Measurements from ENCODE around the gene TMEM41A.
"Not testable (repeated sequence)": the region's sequence is repeated elsewhere in the genome, so short reads cannot be mapped to it uniquely, and the experiment has no call there.

The TMEM41A gene

DNA sequence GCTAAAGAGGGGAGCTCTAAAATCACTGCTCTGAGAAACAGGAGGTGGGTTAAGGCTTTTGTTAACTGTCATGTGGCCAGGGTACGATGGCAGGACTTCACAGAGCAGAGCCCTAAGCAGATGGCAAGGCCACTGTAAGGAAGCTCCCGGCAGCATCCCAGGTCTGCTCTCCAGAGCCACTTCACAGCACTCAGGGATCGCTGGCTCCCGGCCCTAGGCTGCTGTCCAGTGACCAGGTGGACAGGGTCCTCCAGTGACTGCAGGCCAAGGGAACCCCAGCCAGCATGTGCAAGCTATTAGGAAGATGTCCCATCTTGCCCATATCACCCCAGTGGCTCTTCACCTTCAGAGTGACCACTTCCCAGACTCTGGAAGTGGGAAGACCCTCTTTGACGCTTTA is 10.4 kb downstream of the TMEM41A start:
- no peak for DNase-seq (ENCODE audit: low spot score)

DNA sequence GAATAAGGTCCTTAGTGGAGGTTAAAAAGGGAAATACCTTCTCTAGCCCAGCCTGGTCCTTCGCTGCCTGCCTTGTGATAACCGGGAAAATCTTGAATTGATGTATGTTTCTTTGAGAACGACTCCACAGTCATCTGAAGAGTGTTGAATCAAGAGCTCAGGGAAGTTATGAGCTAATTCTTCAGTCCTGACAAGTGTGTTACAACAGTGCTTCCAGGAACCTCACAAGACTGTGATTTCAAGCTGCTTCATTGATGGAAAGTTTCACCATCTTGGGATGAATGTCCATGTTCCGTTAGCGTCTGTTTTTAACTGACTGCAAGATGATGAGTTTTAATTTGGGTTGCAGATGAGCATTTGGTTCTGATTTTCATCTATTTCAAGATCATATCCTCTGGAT is 12.4 kb downstream of the TMEM41A start:
- DNase-seq (ENCODE audit: low spot score) = no peak

DNA sequence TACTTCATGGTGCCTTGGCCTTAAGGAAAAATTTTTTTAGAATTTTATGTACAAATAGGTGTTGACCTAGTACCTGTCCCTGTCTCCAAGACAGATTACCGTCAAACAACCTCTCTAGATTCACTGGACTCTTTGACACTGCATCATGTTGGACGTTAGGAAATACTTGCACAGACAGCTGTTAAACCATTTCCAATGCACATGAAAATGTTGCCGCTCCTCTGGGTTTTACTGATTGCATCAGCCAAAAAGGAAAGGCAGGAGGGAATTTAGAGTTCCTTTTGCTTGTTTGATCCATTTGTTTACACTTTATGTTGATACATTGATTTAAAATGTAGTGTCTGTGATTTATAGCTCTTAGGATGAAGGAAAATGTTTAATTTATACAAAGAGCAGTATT is 14.5 kb downstream of the TMEM41A start:
- no peak for DNase-seq (ENCODE audit: low spot score)

DNA sequence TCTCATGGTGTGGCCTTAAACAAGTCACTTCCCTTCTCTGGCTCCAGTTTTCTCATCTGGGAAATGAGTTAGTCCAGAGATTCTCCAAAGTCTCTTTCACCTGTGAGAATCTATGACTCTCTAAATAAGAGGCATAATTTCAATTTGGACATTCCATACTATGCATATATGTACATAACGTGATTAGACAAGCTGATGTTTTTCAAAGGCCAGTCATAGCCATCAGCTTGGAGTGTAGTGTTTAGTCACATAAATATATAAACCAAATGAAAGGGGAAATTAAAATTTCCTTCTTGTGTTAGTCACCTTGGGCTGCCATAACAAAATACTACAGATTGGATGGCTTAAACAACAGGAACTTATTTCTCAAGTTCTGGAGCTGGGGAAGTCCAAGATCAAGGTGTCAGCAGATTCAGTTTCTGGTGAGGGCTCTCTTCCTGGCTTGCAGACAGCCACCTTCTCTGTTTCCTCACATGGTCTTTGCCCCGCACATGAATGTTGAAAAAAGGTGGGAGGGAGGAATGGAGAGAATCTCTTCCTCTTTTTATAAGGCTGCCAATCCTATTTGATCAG is 19.4 kb downstream of the TMEM41A start:
- DNase-seq (ENCODE audit: low spot score) = no peak

DNA sequence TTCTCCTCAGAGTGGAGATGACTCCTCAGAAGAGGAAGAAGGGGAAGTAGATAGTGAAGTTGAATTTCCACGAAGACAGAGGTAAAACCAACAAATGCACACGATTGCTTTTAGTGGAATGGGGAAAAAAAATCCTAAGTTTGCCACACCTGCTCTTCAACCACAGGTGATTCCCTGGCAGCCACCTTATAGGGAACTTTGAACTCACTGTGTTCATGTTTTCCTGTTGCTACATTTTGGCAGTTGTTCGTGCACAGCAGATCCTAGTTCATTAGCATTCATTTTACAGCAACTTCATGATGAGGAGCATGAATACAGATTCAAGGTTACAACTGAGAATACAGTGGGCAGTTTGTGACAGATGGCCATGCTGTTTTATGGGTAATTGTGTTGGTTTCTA is 21.5 kb downstream of the TMEM41A start:
- no peak for DNase-seq (ENCODE audit: low spot score)

DNA sequence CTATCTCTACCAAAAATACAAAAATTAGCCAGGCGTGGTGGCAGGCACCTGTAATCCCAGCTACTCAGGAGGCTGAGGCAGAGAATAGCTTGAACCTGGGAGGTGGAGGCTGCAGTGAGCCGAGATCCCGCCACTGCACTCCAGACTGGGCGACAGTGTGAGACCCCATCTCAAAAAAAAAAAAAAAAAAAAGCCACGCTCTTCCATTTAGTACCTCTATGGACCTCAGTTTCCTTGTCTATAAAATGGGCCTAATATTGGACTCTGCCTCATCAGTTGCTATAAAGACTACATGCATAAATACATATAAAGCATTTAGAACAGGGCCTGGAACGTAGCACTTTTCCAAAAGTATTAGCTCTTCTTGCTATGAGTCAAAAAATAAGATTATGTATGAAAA is 23.9 kb downstream of the TMEM41A start:
- not testable (repeated sequence) for DNase-seq (ENCODE audit: low spot score)

DNA sequence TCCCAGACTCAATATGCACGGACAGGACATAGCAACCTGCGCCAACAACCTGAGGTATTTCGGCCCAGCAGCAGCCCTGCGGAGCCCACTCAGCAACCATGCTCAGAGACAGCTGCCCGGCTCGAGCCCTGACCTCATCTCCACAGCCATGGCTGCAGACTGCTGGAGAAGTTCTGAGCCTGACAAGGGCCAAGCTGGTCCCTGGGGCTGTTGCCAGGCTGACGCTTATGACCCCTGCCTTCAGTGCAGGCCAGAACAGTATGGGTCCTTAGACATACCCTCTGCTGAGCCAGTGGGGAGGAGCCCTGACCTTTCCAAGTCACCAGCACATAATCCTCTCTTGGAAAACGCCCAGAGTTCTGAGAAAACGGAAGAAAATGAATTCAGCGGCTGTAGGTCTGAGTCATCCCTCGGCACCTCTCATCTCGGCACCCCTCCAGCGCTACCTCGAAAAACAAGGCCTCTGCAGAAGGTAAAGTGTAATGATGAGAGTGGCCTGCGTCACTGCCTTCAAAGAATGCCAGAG is 25.5 kb downstream of the TMEM41A start:
- no peak for DNase-seq (ENCODE audit: low spot score)

DNA sequence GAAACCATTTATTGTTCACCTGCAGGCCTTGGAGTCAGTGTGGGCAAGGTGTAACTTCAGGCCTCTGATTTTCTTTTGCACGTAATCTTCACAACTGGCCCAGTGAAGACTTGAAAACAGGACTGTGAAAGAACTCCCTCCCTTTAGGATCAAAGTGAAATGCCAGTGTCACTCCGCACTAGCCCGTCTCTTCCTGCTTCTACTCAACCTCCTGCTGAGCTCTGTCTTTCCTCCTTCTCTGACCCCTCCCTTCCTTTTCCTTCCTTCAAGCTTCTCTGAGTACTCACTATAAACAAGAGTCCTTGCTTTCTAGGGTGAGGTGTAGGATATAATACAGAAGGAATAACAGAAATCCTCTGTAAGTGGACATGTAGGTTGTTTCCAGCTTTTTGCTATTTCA is 28.5 kb downstream of the TMEM41A start:
- DNase-seq (ENCODE audit: low spot score) = no peak

DNA sequence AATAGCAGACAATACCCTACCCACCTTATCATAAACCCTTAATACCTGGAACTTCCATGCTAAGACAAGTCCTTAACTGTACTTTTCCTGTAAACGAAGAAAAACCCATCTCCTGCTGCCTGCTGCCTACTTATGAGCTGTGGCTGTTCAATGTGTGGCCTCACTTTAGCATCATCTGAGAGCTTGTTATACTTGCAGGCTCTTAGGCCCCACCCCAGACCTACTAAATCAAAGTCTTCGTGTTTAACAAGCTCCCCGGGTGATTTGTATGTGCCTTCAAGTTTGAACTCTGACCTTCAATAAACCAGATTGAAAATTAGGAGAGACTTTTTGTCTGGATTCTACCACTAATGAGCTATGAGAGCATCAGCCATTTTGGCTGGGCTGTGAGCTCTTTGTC is 29.3 kb downstream of the TMEM41A start:
- no peak for DNase-seq (ENCODE audit: low spot score)

DNA sequence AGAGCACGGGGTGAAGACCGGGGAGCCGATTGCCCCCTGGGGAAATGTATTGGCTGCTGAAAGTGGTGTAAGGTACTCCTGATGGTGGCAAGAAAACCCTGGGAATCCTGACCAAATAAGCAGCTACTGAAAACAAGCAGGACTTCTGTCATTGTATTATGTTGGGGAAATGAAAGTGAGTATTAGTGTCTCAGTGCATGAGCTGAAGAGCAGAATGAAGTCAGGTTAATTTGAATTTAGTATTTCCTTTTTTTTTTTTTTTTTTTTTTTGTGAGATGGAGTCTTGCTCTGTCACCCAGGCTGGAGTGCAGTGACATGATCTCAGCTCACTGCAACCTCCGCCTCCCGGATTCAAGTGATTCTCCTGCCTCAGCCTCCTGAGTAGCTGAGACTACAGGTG is 32.7 kb downstream of the TMEM41A start:
- not testable (repeated sequence) for DNase-seq (ENCODE audit: low spot score)

DNA sequence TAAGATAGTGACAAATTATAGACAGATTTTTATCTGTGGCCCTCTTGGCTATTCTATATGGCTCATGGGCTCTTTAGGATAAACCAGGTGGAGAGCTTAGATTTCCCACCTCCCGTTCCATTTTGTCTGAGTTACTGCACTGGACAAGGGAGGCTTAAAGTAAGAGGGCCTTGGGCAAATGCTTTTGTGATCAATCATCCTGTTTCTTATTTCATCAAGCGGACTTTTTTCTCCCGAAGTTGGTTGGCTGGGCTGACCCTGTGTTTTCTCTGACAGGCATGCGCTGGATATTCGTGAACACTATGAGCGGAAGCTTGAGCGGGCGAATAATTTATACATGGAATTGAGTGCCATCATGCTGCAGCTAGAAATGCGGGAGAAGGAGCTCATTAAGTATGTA is 33.4 kb downstream of the TMEM41A start:
- no peak for DNase-seq (ENCODE audit: low spot score)

DNA sequence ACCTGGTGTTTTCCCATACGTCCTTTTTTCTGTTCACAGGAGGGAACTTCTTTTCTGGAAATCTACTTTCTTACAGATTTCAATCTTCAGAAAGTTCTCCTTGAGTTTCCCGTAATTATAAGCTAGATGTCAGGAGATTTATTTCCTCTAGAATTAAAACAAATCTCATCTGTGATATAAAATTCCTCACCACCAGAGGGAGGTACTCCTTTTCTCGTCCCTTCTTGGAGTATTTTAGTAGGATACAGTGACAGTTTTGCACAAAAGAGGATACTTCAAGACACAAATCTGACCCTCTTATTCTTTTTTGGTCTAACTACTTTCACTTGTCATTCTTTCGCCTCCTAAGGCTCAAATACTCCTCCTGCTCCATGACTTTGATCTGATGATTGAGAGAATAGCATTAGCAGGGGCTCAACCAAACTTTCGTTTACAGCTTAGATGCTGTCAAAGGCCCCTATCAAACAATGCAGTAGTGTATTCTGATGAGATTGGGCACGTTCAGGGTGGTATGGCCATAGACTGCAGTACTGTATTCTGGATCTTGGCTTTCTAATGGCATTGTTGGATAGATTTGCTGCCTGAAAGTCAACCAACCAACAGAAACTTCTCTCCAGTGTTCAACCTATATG is 38.0 kb downstream of the TMEM41A start:
- DNase-seq (ENCODE audit: low spot score) = no peak

DNA sequence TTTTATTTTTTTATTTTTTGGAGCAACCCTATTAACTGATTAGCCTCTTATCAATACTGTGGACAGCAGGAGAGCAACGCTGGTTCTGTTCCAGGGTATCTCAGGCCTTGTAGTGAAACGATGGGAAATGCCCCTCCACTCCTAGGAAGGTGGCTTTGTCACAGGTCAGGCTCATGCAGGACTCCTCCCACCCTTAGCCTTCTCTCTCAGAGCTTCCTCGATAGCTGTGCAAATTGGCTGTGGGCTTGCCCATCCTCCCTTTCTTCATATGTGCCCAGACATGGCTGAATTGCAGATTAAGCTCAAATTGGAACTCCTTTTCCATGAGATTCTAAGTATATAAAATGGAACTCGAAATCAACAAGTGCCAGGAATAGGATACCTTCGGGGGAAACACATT is 38.5 kb downstream of the TMEM41A start:
- no peak for DNase-seq (ENCODE audit: low spot score)

DNA sequence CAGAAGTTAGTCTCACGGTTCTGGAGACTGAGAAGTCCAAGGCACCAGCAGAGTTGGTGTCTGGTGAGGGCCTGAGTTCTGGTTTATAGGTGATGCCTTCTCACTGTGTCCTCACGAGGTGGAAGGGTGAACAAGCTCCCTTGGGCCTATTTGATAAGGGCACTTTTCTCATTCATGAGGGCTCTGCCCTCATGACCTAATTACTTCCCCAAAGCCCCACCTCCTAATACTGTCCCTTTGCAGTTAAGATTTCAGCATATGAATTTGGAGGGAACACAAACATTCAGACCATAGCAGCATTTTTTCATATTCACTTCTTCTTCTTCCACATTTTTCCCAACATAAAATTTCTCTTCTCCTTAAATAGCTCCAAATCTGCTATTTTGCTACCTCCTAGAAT is 41.5 kb downstream of the TMEM41A start:
- DNase-seq (ENCODE audit: low spot score) = no peak

DNA sequence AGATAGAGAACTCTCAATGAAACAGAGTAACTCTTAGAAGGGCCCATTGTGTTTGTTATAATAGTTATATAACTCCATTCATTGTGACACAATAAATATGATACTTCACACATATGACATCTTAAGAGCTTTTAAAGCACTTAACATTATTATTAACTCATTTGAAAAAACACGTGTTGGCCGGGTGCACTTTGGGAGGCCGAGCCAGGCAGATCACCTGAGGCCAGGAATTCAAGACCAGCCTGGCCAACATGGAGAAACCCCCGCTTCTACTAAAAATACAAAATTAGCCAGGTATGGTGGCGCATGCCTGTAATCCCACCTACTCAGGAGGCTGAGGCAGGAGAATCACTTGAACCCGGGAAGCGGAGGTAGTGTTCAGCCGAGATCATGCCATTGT is 47.4 kb downstream of the TMEM41A start:
- not testable (repeated sequence) for DNase-seq (ENCODE audit: low spot score)

DNA sequence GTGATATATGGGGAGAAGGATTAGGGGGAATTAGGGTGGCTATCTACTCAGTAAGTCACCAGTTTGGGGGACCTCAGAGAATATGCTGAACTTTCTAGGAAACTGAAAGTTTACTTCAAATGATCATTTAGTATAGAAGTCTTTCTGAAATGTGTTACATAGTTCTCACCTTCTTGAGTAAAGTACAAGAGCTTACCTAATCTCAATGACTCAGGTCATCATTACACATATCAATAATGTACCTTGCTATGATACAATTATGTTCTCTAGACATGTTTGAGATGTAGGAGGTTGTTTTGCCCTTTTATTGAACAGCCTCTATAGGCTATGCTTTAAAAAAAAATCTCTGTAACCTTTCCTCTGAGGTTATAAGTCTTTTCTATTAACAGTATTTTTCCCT is 50.7 kb downstream of the TMEM41A start:
- DNase-seq (ENCODE audit: low spot score) = no peak

DNA sequence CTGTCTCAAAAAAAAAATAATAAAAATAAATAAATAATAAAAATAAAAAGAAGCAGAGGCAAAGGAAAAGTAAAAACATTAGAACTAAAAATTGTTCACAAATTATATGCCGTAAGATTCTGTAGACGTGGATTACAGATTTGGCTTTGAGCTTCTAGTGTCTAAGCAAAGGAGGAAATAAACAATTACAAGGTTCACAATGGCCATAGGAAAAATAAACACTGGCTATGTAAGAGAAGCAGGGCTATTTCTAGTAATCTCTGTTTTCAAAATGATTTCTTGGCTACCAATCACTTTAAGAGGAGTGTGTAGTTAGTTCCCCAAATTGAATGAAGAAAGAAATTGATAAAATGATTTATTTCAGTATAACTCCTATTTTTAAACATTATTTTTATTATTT is 54.5 kb downstream of the TMEM41A start:
- DNase-seq (ENCODE audit: low spot score) = no peak

DNA sequence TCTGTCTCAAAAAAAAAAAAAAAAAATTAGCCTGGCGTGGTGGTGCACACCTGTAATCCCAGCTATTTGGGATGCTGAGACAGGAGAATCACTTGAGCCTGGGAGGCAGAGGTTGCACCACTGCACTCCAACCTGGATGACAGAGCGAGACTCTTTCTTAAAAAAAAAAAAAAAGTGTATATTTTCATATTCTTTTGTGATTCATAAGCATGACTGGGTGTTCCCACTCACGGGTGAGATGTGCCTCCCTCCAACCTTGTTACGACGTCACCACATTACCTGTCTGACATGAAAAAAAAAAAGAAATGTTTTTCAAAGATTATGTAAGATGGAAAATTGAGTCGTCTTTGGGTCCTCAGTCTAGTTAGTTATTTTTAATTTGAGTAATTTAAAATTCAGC is 56.8 kb downstream of the TMEM41A start:
- DNase-seq (ENCODE audit: low spot score) = no peak

DNA sequence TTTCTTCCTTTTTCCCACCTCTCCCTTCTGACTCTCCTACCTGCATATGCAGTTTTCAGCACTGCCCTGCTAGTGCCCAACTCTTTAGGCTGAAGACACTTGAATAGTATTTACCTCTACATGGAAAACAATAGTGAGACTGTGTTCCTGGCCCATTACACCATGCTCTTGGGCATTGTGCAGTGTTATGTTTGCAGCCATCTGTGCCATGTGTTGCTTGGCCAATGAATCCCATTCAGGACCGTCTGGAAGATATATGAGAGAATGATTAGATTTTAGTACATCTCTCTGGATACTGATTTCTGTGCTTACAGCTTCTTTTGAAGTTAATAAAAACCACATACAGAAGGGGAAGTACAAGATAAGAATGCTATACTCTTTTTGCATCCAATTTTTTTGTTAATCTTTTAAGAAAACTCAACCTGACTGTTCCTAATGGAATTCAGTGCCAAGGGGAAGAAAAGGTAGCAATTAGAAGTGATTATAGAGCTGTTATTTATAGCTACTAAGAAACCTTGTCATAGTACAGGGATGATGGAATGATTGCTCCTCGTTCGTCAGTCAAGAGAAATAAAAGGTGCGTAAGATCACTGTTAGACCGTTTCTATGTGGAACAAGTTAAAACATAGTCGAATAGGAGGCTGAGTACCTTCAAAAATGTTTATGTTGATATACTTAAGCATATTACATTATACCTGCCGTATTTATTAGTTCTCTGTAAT is 58.9 kb downstream of the TMEM41A start:
- DNase-seq (ENCODE audit: low spot score) = no peak
